Measurements from ENCODE around the gene LRRC28.
A peak's percentile ranks its signal among the peaks of the same experiment; 100 is the strongest.

The LRRC28 gene

GRCh38 chr15:99328106-99329072 lies 77.1 kb downstream of the LRRC28 start:
- peak; percentile 33 for FAIRE-seq
- no peak for DNase-seq (ENCODE audit: insufficient read length, low spot score)
- TF ChIP-seq POLR2A (IDR thresholded peaks at IDR 0.05; ENCODE audit: low read depth, low read length): no peak

- FAIRE-seq (no peak), DNase-seq (ENCODE audit: insufficient read length, low spot score) (no peak)
- no peak for TF ChIP-seq POLR2A (IDR thresholded peaks at IDR 0.05; ENCODE audit: low read depth, low read length)
These were observed 80.1 kb downstream of the LRRC28 start for GRCh38 chr15:99331381-99331780.

- FAIRE-seq (no peak), DNase-seq (ENCODE audit: insufficient read length, low spot score) (no peak)
- TF ChIP-seq POLR2A (IDR thresholded peaks at IDR 0.05; ENCODE audit: low read depth, low read length): no peak
These were observed 82.1 kb downstream of the LRRC28 start for GRCh38 chr15:99333413-99333812.

GRCh38 chr15:99333981-99334380 lies 82.7 kb downstream of the LRRC28 start:
- no peak for FAIRE-seq
- no peak for DNase-seq (ENCODE audit: insufficient read length, low spot score)
- TF ChIP-seq POLR2A (IDR thresholded peaks at IDR 0.05; ENCODE audit: low read depth, low read length): no peak

GRCh38 chr15:99335508-99335907 lies 84.2 kb downstream of the LRRC28 start:
- FAIRE-seq (no peak), DNase-seq (ENCODE audit: insufficient read length, low spot score) (no peak)
- TF ChIP-seq POLR2A (IDR thresholded peaks at IDR 0.05; ENCODE audit: low read depth, low read length): no peak

- FAIRE-seq (no peak), DNase-seq (ENCODE audit: insufficient read length, low spot score) (no peak)
- TF ChIP-seq POLR2A (IDR thresholded peaks at IDR 0.05; ENCODE audit: low read depth, low read length): no peak
These were observed 85.5 kb downstream of the LRRC28 start for GRCh38 chr15:99336794-99337193.

GRCh38 chr15:99340347-99340746 lies 89.1 kb downstream of the LRRC28 start:
- DNase-seq (ENCODE audit: insufficient read length, low spot score) (no peak), FAIRE-seq (no peak)
- no peak for TF ChIP-seq POLR2A (IDR thresholded peaks at IDR 0.05; ENCODE audit: low read depth, low read length)

GRCh38 chr15:99341786-99342185 lies 90.5 kb downstream of the LRRC28 start:
- no peak for DNase-seq (ENCODE audit: insufficient read length, low spot score)
- TF ChIP-seq POLR2A (IDR thresholded peaks at IDR 0.05; ENCODE audit: low read depth, low read length): no peak
- no peak for FAIRE-seq

GRCh38 chr15:99343208-99343607 lies 91.9 kb downstream of the LRRC28 start:
- DNase-seq (ENCODE audit: insufficient read length, low spot score) (no peak), FAIRE-seq (no peak)
- TF ChIP-seq POLR2A (IDR thresholded peaks at IDR 0.05; ENCODE audit: low read depth, low read length): no peak

GRCh38 chr15:99343881-99344551 lies 92.7 kb downstream of the LRRC28 start:
- FAIRE-seq: no peak
- no peak for TF ChIP-seq POLR2A (IDR thresholded peaks at IDR 0.05; ENCODE audit: low read depth, low read length)
- DNase-seq (ENCODE audit: insufficient read length, low spot score): no peak

- DNase-seq (ENCODE audit: insufficient read length, low spot score) (no peak), FAIRE-seq (no peak)
- no peak for TF ChIP-seq POLR2A (IDR thresholded peaks at IDR 0.05; ENCODE audit: low read depth, low read length)
These were observed 93.4 kb downstream of the LRRC28 start for GRCh38 chr15:99344639-99345038.

- no peak for DNase-seq (ENCODE audit: insufficient read length, low spot score)
- TF ChIP-seq POLR2A (IDR thresholded peaks at IDR 0.05; ENCODE audit: low read depth, low read length): no peak
- FAIRE-seq: no peak
These were observed 94.0 kb downstream of the LRRC28 start for GRCh38 chr15:99345242-99345641.

- no peak for TF ChIP-seq POLR2A (IDR thresholded peaks at IDR 0.05; ENCODE audit: low read depth, low read length)
- FAIRE-seq: no peak
- no peak for DNase-seq (ENCODE audit: insufficient read length, low spot score)
These were observed 94.7 kb downstream of the LRRC28 start for GRCh38 chr15:99345832-99346462.

GRCh38 chr15:99347574-99347973 lies 96.3 kb downstream of the LRRC28 start:
- no peak for DNase-seq (ENCODE audit: insufficient read length, low spot score)
- no peak for FAIRE-seq
- no peak for TF ChIP-seq POLR2A (IDR thresholded peaks at IDR 0.05; ENCODE audit: low read depth, low read length)

All from H54 (cell line).